ENCODE measurements around the gene TSKU.
"Not testable (repeated sequence)": the region's sequence is repeated elsewhere in the genome, so short reads cannot be mapped to it uniquely, and the experiment has no call there.

The TSKU gene

DNA sequence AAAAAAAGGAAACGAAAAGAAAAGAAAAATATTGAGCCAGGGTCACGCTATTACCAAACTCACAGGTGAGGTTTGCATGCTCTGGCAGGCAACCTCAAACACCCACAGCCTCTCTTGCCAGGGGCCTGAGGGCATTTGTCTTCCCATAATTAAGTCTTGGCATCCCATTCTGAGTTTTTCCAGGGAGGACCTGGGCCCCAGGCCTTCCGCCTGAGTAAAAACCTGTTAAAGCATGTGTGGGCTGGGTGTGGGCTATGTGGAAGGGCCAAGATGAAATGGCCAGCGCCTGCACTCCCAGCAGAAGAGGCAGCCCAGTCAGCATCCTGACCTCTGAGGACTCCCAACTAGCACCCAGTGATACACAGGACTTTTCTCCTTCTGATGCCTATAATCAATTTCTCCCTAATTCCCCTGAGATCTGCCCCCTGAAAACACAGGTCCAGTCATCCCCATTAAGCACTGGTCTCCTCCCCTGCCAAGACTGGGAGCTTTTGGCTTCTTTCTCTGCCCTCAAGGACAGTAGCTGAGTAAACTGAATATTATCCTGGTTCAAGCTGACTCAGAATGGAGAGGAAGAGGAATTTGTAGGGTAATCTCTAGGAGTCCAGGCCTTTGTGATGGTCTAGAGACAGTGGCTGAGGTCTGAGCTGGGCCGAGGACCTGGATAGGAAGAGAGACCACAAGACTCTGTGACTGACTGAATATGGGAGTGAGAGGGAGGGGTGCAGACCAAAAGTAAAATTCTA lies 42.0 kb downstream of the TSKU start:
- Histone ChIP-seq H4K20me1 (ENCODE audit: insufficient read depth, low read length) (no peaks in the 10 kb centered on the region), H3K36me3 (ENCODE audit: insufficient read depth, low read length) (no peaks in the 10 kb centered on the region), H3K27ac (ENCODE audit: low read length) (no peak overlapping the region), H3K4me1 (ENCODE audit: insufficient read depth, low read length) (no peaks in the 10 kb centered on the region), H3K9ac (ENCODE audit: low read depth, low read length) (no peak overlapping the region), H3K79me2 (ENCODE audit: insufficient read depth, low read length) (no peaks in the 10 kb centered on the region), H3K9me3 (ENCODE audit: insufficient read depth, low read length, severe bottlenecking) (no peaks in the 10 kb centered on the region), H3K4me3 (ENCODE audit: low read depth in 1 of 2, low read length in 2 of 2) (no peak overlapping the region), H2AFZ (ENCODE audit: low read depth, low read length) (no peak overlapping the region), H3K27me3 (ENCODE audit: insufficient read depth, low read length, poor library complexity) (no peaks in the 10 kb centered on the region), H3K4me2 (ENCODE audit: insufficient read depth, low read length) (no peak overlapping the region)
- ATAC-seq (ENCODE audit: insufficient read depth, low read depth) (no peak), DNase-seq (no peak)
- TF ChIP-seq, protein P1, sequence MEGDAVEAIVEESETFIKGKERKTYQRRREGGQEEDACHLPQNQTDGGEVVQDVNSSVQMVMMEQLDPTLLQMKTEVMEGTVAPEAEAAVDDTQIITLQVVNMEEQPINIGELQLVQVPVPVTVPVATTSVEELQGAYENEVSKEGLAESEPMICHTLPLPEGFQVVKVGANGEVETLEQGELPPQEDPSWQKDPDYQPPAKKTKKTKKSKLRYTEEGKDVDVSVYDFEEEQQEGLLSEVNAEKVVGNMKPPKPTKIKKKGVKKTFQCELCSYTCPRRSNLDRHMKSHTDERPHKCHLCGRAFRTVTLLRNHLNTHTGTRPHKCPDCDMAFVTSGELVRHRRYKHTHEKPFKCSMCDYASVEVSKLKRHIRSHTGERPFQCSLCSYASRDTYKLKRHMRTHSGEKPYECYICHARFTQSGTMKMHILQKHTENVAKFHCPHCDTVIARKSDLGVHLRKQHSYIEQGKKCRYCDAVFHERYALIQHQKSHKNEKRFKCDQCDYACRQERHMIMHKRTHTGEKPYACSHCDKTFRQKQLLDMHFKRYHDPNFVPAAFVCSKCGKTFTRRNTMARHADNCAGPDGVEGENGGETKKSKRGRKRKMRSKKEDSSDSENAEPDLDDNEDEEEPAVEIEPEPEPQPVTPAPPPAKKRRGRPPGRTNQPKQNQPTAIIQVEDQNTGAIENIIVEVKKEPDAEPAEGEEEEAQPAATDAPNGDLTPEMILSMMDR (IDR thresholded peaks at IDR 0.05; ENCODE audit: borderline replicate concordance, extremely low read depth, low read length, poor library complexity, severe bottlenecking) = no peak
- no peak for TF ChIP-seq EZH2 (IDR thresholded peaks at IDR 0.05; ENCODE audit: borderline replicate concordance, low read depth, low read length, severe bottlenecking)

DNA sequence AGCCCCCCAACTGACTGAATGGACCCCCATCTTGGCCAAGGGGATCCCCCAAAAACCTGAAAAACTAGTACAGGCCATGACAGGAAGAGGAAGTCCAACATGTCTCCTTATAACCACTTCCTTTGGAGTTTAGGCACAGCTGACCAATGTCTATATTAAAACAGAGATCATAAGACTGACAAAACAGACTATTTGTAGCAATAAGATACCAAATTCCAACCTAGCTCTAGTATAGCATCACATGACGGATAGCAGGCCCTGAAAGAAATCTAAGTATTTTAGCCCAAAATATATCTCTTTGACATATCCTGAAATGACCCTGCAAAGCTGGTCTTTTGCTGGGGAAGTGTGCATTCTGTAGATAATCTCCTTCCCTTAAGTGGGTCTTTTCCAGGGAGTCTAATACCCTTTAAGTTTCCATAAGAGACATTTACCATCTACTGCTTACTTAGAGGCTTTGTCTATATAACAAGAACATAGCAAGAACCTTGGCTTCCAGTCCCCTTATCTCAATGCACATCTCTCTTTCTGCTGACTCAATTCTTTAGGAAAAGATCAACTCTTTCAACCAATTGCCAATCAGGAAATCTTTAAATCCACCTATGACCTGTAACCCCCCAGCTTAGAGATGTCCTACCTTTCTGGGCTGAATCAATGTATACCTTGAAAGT lies 42.7 kb downstream of the TSKU start:
- H3K27me3 ChIP-seq (ENCODE audit: insufficient read depth, low read length, poor library complexity) = no peaks in the 10 kb centered on the region
- no peaks in the 10 kb centered on the region for H3K36me3 ChIP-seq (ENCODE audit: insufficient read depth, low read length)
- H3K4me1 ChIP-seq (ENCODE audit: insufficient read depth, low read length) = no peaks in the 10 kb centered on the region
- ATAC-seq (ENCODE audit: insufficient read depth, low read depth) = no peak
- H3K27ac ChIP-seq (ENCODE audit: low read length) = no peak overlapping the region
- no peak for DNase-seq
- no peak overlapping the region for H3K9ac ChIP-seq (ENCODE audit: low read depth, low read length)
- H3K79me2 ChIP-seq (ENCODE audit: insufficient read depth, low read length) = no peaks in the 10 kb centered on the region
- no peak overlapping the region for H3K4me3 ChIP-seq (ENCODE audit: low read depth in 1 of 2, low read length in 2 of 2)
- H4K20me1 ChIP-seq (ENCODE audit: insufficient read depth, low read length) = no peaks in the 10 kb centered on the region
- no peak overlapping the region for H3K4me2 ChIP-seq (ENCODE audit: insufficient read depth, low read length)
- no peak overlapping the region for H2AFZ ChIP-seq (ENCODE audit: low read depth, low read length)
- no peaks in the 10 kb centered on the region for H3K9me3 ChIP-seq (ENCODE audit: insufficient read depth, low read length, severe bottlenecking)
- TF ChIP-seq EZH2 (IDR thresholded peaks at IDR 0.05; ENCODE audit: borderline replicate concordance, low read depth, low read length, severe bottlenecking) = no peak
- TF ChIP-seq, protein P1 (IDR thresholded peaks at IDR 0.05; ENCODE audit: borderline replicate concordance, extremely low read depth, low read length, poor library complexity, severe bottlenecking) = no peak

DNA sequence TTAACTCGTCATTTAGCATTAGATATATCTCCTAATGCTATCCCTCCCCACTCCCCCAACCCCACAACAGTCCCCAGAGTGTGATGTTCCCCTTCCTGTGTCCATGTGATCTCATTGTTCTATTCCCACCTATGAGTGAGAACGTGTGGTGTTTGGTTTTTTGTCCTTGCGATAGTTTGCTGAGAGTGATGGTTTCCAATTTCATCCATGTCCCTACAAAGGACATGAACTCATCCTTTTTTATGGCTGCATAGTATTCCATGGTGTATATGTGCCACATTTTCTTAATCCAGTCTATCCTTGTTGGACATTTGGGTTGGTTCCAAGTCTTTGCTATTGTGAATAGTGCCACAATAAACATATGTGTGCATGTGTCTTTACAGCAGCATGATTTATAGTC lies 43.4 kb downstream of the TSKU start:
- not testable (repeated sequence) for H3K4me2 ChIP-seq (ENCODE audit: insufficient read depth, low read length); H3K4me3 ChIP-seq (ENCODE audit: low read depth in 1 of 2, low read length in 2 of 2); H3K79me2 ChIP-seq (ENCODE audit: insufficient read depth, low read length); DNase-seq; H3K36me3 ChIP-seq (ENCODE audit: insufficient read depth, low read length); ATAC-seq (ENCODE audit: insufficient read depth, low read depth); H2AFZ ChIP-seq (ENCODE audit: low read depth, low read length); H3K4me1 ChIP-seq (ENCODE audit: insufficient read depth, low read length); H4K20me1 ChIP-seq (ENCODE audit: insufficient read depth, low read length); H3K9me3 ChIP-seq (ENCODE audit: insufficient read depth, low read length, severe bottlenecking); H3K27me3 ChIP-seq (ENCODE audit: insufficient read depth, low read length, poor library complexity); H3K27ac ChIP-seq (ENCODE audit: low read length); H3K9ac ChIP-seq (ENCODE audit: low read depth, low read length)

DNA sequence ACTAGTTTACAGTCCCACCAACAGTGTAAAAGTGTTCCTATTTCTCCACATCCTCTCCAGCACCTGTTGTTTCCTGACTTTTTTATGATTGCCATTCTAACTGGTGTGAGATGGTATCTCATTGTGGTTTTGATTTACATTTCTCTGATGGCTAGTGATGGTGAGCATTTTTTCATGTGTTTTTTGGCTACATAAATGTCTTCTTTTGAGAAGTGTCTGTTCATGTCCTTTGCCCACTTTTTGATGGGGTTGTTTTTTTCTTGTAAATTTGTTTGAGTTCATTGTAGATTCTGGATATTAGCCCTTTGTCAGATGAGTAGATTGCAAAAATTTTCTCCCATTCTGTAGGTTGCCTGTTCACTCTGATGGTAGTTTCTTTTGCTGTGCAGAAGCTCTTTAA lies 43.8 kb downstream of the TSKU start:
- DNase-seq; H2AFZ ChIP-seq (ENCODE audit: low read depth, low read length); ATAC-seq (ENCODE audit: insufficient read depth, low read depth); H3K4me3 ChIP-seq (ENCODE audit: low read depth in 1 of 2, low read length in 2 of 2); H3K4me1 ChIP-seq (ENCODE audit: insufficient read depth, low read length); H4K20me1 ChIP-seq (ENCODE audit: insufficient read depth, low read length); H3K9me3 ChIP-seq (ENCODE audit: insufficient read depth, low read length, severe bottlenecking); H3K27me3 ChIP-seq (ENCODE audit: insufficient read depth, low read length, poor library complexity); H3K79me2 ChIP-seq (ENCODE audit: insufficient read depth, low read length); H3K9ac ChIP-seq (ENCODE audit: low read depth, low read length); H3K36me3 ChIP-seq (ENCODE audit: insufficient read depth, low read length); H3K4me2 ChIP-seq (ENCODE audit: insufficient read depth, low read length); H3K27ac ChIP-seq (ENCODE audit: low read length): not testable (repeated sequence)
